HG03045 (cell line): ENCODE results near the gene BZW2.

Experiments used
- ATAC-seq: cut with Tn5 transposase; IDR thresholded peaks from one replicate; pipeline ENCODE4 v1.9.1; 2021; ENCODE audit warnings: mild to moderate bottlenecking, moderate library complexity; ENCODE audit not compliant: unreplicated experiment

The BZW2 gene

DNA sequence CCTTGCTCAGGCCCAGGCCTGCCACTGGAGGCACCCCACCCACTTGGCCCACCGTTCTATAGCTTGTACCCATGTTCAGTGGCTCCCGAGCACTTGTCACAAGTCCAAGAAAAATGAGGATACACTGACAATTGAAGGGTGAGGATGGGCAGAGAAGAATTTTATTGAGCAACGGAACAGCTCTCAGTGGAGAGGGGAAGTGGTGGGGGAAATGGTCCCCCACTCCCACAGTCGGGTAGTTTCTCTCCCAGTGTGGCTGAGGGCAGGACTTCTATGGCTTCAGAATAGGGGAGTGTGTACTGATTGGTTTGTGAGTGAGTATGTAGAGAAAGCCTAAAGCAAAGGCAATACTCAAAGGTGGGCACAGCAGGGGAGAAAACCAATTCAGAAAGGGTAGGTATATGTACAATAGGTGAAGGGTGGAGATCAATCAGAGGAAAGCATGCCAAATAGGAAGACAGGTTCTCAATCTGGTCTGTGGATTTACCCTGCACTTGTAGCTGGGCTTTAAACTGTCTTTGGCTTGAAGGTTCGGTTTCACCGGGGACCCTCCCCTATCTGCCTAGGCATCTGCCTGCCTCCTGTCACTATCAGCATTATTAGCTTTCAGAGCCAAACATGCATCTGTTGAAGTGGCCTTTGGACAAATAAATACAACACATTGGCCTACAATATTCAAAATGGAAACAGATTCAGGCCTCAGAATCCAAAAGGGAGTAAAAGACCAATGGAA is 98.7 kb downstream of the BZW2 start:
- no peak for ATAC-seq

- no peak for ATAC-seq
Measured at GRCh38 chr7:16745645-16746044, 99.7 kb downstream of the BZW2 start.

DNA sequence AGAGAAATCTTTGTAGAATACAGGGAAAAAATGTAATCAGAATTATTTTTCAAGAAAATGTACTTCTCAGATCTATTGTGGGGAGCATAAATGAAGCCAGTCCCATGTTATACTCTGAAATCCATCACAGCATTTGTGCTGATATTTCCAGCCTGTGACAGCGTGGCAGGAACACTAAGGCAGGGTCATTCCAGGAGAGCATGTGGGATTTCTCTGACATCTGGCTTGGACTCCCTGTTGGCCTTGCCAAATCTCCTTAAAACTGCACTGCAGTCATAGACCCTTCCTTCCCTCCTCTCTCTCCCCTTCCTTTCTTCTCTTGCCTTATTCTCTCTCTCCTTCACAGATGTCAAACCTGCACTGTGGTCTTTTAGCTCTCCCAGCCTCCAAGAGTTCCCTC is 101.1 kb downstream of the BZW2 start:
- ATAC-seq, result no peak

- ATAC-seq, result peak; percentile 89
Measured at GRCh38 chr7:16753102-16753931, 107.3 kb downstream of the BZW2 start, which contains the start of gene TSPAN13. Gene TSPAN13, plus strand, starts transcription at chr7:16753755. Its CDS starts 213 bp downstream, at chr7:16753968.

- ATAC-seq, result peak; percentile 16
Measured at GRCh38 chr7:16753932-16754855, 108.2 kb downstream of the BZW2 start.

- no peak for ATAC-seq
Measured at GRCh38 chr7:16754856-16755317, 108.9 kb downstream of the BZW2 start.

- no peak for ATAC-seq
Measured at GRCh38 chr7:16755397-16755796, 109.4 kb downstream of the BZW2 start.
